NCI-H2196 (cell line): ENCODE measurements around the gene CARHSP1.
"Not testable (repeated sequence)": the region's sequence is repeated elsewhere in the genome, so short reads cannot be mapped to it uniquely, and the experiment has no call there.

Experiments
- DNase-seq: peaks from one replicate; lab custom pipeline; 2025; ENCODE audit not compliant: unreplicated experiment; lab: John Stamatoyannopoulos, UW

The CARHSP1 gene

GRCh38 chr16:8873866-8874195 lies 5.0 kb upstream of the CARHSP1 start:
- not testable (repeated sequence) for DNase-seq

GRCh38 chr16:8872967-8873865 lies 4.4 kb upstream of the CARHSP1 start:
- DNase-seq = no peak

GRCh38 chr16:8872071-8872470 lies 3.3 kb upstream of the CARHSP1 start:
- DNase-seq = no peak

DNA sequence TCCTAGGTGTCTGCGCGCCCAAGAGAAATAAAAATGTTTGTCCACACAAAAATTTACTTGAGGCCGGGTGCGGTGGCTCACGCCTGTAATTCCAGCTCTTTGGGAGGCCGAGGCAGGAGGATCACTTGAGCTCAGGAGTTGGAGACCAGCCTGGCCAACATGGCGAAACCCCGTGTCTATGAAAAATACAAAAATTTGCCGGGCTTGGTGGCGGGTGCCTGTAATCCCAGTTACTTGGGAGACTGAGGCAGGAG lies 1.1 kb upstream of the CARHSP1 start:
- DNase-seq = not testable (repeated sequence)

- DNase-seq = no peak
Observed at GRCh38 chr16:8869212-8869987, 594 bp upstream of the CARHSP1 start.

- no peak for DNase-seq
Observed at GRCh38 chr16:8867932-8868415, 832 bp downstream of the CARHSP1 start.

DNA sequence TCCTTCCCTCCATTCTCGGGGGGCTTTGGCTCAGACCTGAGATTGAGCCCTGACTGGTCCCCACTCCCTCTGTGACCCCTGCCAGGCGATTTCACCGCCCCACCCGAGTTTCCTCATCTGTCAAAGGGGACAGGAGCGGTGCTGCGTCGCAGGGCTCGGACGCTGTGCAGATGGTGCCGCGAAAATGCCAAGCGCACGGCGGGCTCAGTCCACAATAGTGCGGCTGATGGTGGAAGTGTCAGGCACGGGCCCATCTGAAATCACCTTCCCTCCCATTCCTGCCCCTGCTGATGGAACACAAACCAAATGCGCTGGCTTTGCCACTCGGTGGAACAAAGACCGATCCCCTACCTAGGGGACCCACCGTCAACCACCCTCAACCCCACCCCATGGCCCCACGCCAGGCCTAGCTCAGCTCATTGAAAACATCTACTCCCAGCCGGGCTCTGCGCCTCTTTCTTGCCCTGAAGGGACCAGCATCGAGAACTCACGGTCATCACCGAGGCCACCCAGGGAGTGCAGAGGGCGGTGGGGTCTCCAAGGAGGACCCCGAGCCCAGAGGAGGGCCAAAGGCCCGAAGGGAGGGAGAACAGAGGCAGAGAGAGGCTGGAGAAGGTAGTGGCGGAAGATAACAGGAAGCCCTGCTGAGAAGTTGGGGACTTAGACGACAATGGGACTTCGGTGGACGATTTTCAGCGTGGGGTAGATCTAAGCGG lies 1.4 kb downstream of the CARHSP1 start:
- DNase-seq = no peak

- DNase-seq = no peak
Observed at GRCh38 chr16:8866884-8867215, 2.0 kb downstream of the CARHSP1 start.

- DNase-seq = no peak
Observed at GRCh38 chr16:8866118-8866883, 2.5 kb downstream of the CARHSP1 start.

GRCh38 chr16:8865145-8865882 lies 3.5 kb downstream of the CARHSP1 start:
- DNase-seq = no peak

DNA sequence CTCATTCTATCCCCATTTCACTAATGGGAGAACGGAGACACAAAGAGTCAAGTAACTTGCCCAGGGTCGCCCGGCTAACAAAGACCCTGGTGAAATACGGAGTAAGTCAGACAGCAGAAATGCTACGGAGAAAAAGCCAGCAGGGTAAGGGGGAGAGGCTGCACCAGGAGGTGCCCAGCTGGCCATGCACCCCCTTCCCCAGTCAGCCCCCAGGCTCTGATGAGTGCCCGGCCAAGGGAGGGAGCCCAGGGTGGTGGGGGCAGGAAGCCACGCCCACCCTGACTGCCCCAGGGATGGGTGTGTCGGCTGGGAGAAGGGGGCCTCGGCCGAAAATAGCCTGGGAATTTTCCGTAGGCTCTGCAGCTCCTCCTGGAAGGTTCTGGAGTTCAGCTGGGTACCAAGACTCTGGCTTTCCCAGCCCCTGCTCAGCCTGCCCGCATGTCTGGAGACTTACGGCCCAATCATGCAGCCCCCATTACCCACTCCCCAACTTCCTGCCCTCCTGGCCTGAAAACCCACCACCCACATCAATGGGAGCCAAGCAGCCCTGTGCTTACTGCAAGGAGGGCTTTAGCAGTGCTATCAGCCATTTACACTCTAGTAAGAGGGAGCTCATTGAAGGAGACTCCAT lies 4.2 kb downstream of the CARHSP1 start:
- DNase-seq = no peak

DNA sequence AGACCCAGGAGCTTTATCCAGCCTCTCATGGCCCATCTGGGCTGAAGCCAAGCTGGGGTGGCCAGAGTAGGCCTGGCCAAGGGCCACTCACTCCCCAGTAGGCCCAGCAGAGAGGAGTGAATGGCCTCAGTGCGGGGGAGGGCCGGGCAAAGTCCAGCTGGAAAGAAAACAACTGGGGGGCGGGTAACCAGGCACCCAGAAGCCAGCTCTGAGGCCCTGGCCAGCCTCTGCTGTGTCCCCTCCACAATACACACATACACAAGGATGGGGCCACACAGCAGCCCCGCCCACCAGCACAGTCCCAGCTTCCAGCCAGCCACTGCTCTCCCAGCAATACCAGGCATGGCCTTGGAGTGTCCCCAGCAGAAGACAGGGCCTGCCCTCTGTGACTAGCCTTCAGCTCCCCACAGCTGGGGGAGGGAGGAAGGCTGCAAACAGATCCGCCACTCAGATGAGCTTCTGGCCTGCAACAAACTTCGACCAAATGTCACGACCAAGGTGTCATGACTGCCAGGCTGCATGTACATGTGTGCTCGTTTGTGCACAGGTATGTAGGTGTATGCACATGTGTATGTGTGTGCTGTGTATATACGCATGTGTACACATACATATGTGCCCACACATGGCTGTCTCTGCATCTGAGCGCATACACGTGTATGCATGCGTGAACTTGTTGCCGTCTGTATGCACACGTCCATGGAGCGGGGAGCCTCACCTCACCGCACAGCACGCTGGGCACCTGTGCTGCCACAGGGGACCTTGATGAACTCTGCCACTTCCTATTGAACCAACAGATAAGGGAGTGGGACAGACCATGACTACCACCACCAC lies 5.0 kb downstream of the CARHSP1 start:
- no peak for DNase-seq

DNA sequence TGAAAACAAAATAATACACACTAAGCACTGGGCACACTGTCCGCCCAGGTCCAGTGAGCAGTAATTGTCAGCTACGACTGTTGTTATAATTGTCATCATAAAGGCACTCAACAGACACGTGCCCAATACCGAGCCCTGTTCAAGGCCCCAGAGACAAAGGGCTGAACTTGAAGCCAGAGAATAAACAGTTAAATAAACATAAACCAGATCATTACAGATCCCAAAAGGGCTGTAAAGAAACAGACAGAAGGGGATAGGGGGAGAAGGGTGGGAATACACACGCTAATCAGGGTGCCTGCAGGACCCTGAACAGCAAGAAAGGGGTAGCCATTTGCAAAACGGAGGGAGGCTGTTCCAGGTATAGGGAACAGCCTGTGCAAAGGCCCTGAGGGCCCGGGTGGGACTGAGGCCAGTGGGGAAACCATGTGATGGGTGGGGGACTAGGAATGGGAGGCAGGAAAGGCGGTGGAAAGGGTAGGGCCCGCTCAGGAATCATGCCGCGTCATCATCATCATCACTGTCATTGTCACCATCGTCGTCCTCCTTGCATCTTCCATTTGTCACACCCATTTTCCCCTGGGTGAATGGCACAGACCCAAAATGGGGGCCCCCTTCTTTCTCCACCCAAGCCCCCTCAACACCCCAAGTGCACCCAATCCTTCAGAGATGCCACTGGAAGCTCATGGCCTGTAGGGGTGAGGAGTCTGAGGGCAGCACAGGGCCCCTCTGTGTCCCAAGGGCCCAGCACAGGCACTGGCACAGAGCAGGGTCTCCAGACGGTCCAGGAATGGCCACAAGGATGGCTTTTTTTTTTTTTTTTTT lies 6.3 kb downstream of the CARHSP1 start:
- DNase-seq = no peak

DNA sequence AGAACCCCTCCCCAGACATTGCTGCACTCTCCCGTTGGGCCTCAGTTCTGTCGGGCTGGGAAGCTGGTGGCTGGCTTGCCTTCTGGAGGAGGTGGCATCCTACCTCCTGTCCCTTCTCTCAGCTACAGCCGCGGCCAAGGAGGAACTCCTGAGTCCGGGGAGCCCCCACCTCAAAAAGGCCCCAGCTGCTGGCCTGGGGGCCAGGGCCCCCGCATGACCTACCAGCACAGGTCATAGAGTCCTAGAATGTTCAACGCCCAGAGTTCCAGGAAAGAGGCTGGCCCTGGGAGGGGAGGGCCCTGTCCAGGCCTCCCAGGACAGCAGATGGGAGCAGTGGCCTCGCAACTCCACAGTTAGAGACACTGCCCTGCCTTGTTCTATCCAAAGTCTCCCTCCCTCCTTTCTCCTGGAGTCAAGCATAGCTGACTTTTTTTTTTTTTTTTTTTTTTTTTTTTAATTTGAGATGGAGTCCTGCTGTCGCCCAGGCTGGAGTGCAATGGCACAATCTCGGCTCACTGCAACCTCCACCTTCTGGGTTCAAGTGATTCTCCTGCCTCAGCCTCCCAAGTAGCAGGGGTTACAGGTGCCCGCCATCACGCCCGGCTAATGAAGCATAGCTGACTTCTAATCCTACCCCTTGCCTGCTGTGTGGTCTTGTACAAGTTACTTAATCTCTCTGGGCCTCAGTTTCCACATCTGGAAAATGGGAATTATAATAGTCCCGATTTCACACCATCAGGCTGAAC lies 7.1 kb downstream of the CARHSP1 start:
- DNase-seq = no peak

- DNase-seq = no peak
Observed at GRCh38 chr16:8859913-8860881, 8.6 kb downstream of the CARHSP1 start.
